Measurements from ENCODE around the gene ATP10D.

DNA sequence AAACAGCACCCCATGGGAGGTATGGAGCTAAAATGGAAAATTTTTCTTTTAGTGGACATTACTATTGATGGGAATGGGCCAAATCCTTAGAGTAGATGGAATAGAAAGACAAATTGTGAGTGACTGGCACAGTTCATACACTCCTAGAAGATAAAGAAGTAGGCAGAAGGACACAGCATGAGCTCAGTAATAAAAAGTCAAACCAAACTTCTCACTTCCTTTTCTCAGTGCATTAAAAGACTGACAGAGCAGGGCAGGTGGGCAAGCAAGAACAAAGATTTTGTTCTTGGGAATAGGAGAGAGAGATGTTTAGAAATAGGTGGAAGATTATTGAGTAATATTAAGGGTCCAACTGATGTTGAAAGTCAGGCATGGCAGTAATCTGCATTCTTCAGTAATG is 132.5 kb downstream of the ATP10D start:
- TF ChIP-seq CTCF (IDR thresholded peaks at IDR 0.05) = no peak
- TF ChIP-seq POLR2A (IDR thresholded peaks at IDR 0.05) = no peak

Measured in testis (tissue), 2 donors.